HL-60 (cell line): ENCODE results near the gene SCYGR8.
A peak's percentile ranks its signal among the peaks of the same experiment; 100 is the strongest.

Experiments
- DNase-seq, 2 experiments: peaks; one replicate each; pipeline ENCODE4 v3.0.0-alpha.2; 2010 to 2020; ENCODE audit warnings: low read depth in 1 of 2, low spot score in 1 of 2
- H3K27ac ChIP-seq: fragments of 250-450 bp; sonication (Bioruptor Pico); replicated peaks from 2 replicates; pipeline ENCODE4 v1.5.1; 2020; ENCODE audit warnings: mild to moderate bottlenecking, moderate library complexity
- H3K27me3 ChIP-seq: fragments of 250-450 bp; sonication (Bioruptor Pico); 2 replicates; pipeline ENCODE4 v1.5.1; 2021; ENCODE audit warnings: mild to moderate bottlenecking, moderate library complexity; ENCODE audit not compliant: insufficient read depth, poor library complexity, severe bottlenecking
- H3K4me3 ChIP-seq: replicated peaks from 2 replicates; pipeline ENCODE4 v1.5.1; 2011; ENCODE audit warnings: mild to moderate bottlenecking, control low read depth, low read length; ENCODE audit not compliant: insufficient read depth
- CTCF ChIP-seq: IDR thresholded peaks from one replicate; pipeline ENCODE4 v1.5.1; 2011; ENCODE audit warnings: low read length, control low read depth, inconsistent platforms; ENCODE audit not compliant: insufficient read depth
- GABPA ChIP-seq: IDR thresholded peaks from 2 replicates; pipeline ENCODE4 v1.6.1; 2012; ENCODE audit warnings: low read depth
- POLR2AphosphoS5 ChIP-seq: IDR thresholded peaks from 2 replicates; pipeline ENCODE4 v1.6.1; 2012; ENCODE audit warnings: low read depth
- REST ChIP-seq: IDR thresholded peaks from 2 replicates; pipeline ENCODE4 v1.6.1; 2012; ENCODE audit warnings: low read depth; ENCODE audit not compliant: insufficient replicate concordance
- SPI1 ChIP-seq: IDR thresholded peaks from 2 replicates; pipeline ENCODE4 v1.6.1; 2012; ENCODE audit warnings: low read depth, mild to moderate bottlenecking, borderline replicate concordance

Gene SCYGR8

GRCh38 chr2:227772932-227773331 is 27.2 kb downstream of the SCYGR8 start:
- Histone ChIP-seq H3K27ac (no peak overlapping the region), H3K27me3 (no peaks in the 10 kb centered on the region), H3K4me3 (no peak overlapping the region)
- TF ChIP-seq GABPA (no peak), POLR2AphosphoS5 (no peak), CTCF (no peak), SPI1 (no peak)
- DNase-seq: no peak

- DNase-seq: peak in 1 of 2 experiments; percentile 14
- H3K27me3 ChIP-seq: no peaks in the 10 kb centered on the region
- TF ChIP-seq REST: no peak
- TF ChIP-seq GABPA: no peak
- TF ChIP-seq CTCF: no peak
- TF ChIP-seq SPI1: no peak
- no peak for TF ChIP-seq POLR2AphosphoS5
- no peak overlapping the region for H3K27ac ChIP-seq
- H3K4me3 ChIP-seq: no peak overlapping the region
Observed at GRCh38 chr2:227774011-227774624, 28.4 kb downstream of the SCYGR8 start.

- no peak overlapping the region for H3K4me3 ChIP-seq
- DNase-seq: no peak
- no peaks in the 10 kb centered on the region for H3K27me3 ChIP-seq
- H3K27ac ChIP-seq: no peak overlapping the region
- no peak for TF ChIP-seq GABPA
- TF ChIP-seq POLR2AphosphoS5: no peak
- no peak for TF ChIP-seq SPI1
- no peak for TF ChIP-seq CTCF
- TF ChIP-seq REST: no peak
Observed at GRCh38 chr2:227774895-227775842, 29.5 kb downstream of the SCYGR8 start.
